Activated CD8-positive, alpha-beta memory T cell treated with anti-CD3 and anti-CD28 coated beads, Interleukin-2, amount 50 U/mL, for 1 hour (primary cell): ENCODE data around the gene BSG.

Experiments used
- DNase-seq: peaks from one replicate; pipeline ENCODE4 v3.0.0-alpha.2; 2020; ENCODE audit errors: extremely low read depth

Gene BSG

DNA sequence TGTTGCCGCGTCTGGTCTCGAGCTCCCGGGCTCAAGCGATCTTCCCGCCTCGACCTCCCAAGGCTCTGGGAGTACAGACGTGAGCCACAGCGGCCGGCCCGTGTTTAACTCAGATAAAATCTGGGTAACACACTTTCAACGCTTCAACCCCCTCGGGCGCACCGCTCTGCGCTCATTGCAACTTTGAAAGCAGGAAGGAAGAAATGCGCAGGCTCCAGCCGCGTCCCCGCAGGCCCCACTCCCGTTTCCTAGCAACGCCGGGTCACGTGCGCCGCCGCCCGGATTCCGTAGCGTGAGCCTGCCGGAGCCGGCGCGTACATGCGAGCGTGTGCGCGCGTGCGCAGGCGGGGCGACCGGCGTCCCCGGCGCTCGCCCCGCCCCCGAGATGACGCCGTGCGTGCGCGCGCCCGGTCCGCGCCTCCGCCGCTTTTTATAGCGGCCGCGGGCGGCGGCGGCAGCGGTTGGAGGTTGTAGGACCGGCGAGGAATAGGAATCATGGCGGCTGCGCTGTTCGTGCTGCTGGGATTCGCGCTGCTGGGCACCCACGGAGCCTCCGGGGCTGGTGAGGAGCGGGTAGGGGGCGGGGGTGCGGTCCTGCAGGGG is at the start of gene BSG:
BSG (plus strand) TSS at position 457 of the 603 bp plus-strand sequence; CDS start at position 496, 39 bp downstream.
- DNase-seq: peak; percentile 91

- DNase-seq: no peak
These were observed 49.7 kb upstream of the BSG start for GRCh38 chr19:522726-523125.

DNA sequence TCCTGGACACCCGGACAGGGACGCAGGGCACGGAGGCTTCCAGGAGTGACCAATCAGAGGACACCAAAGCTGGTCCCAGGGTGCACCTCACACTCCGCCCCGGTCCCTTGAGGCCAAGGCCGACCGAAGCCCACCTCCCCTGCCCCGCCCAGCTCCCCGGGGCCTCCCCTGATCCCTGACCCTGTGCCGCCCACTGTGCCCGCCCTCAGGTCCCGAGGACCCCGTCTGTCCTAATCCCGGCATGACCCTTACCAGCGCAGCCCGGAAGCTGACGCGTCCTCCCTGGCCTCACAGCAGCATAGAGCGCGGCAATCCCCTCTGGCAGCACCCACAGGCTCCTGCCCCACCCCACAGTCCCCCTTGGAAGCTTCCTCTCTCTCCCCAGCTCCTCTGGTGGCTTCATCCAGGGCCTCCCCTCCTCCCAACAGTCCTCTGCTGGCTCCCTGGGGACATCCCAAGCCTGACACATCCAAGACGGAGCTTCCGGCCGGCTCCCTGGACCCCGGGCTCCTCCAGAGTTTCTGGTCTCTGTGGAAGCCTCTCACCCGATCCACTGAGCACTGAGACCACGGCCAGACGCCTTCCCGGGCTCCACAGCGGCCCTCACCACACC is 48.2 kb upstream of the BSG start:
- no peak for DNase-seq

DNA sequence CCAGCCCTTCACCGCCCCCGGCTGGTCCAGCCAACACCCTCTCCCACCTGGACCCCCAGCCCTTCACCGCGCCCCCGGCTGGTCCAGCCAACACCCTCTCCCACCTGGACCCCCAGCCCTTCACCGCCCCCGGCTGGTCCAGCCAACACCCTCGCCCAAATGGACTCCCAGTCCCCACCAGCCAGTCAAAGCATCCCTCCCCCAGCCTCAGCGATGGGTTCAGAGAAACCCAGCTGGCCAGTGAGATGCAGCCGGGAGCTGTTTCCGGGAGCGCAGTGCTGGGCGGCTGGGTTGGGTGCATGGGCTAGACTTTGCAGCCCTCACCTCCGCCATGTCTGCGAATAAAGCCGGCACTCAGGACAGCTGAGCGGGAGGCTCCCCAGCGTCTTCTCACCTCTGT is 47.4 kb upstream of the BSG start:
- no peak for DNase-seq

DNA sequence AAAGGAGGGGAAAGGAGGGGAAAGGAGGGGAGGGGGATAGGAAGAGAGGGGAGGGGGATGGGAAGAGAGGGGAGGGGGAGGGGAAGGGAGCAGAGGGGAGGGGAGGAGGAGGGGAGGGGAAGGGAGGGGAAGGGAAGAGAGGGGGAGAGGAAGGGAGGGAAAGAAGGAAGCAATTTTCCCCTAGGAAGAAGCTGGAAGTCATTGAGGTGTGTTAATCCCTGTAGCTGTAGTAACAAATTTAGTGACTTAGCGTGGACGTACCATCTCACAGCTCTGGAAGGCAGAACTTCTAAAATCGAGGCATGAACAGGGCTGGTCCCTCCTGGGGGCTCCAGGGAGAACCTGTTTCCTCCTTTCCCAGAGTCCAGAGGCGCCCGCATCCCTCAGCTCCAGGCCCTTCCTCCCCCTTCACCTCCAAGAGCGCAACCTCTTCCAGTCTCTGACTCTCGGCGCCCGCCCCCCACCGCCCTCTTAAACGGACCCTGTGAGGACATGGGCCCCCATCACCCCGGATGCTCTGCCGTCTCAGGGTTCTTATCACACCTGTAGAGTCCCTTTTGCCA is 46.5 kb upstream of the BSG start:
- no peak for DNase-seq

- no peak for DNase-seq
These were observed 42.0 kb upstream of the BSG start for GRCh38 chr19:530134-531008.

DNA sequence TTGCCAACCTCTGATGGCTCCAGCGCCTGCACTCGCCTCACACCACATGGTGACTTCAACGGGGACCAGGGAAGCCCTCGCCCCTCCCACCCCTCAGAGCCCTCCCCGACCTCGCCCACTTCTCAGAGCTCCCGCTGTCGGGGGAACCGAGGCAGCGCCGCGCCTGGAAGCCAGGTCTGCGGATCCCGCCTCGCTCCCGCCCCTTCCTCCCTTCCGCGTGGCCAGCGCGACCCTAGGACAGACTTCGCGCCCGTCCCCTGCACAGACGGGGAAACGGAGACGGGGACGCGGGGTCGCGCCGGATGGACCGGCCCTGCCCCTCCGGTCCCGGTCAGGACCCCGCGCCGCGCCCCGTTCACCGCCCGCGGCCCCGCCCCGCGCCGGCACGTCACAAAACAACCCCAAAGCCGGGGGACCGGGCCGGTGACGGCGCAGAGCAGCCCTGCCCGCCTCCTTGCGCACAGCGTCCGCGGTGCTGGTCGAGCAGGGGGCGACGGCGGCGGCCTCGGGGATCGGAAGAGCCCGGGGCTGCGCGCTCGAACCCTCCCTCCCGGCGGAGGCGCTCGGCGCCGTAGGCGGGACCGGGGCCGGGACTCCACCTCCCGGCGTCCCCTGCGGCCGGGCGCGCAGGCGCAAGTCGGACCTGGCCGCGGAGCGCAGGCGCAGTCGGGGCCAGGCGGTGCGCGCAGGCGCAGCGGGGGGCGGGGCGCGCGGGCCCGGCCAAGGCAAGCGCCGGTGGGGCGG is 41.2 kb upstream of the BSG start:
- no peak for DNase-seq

DNA sequence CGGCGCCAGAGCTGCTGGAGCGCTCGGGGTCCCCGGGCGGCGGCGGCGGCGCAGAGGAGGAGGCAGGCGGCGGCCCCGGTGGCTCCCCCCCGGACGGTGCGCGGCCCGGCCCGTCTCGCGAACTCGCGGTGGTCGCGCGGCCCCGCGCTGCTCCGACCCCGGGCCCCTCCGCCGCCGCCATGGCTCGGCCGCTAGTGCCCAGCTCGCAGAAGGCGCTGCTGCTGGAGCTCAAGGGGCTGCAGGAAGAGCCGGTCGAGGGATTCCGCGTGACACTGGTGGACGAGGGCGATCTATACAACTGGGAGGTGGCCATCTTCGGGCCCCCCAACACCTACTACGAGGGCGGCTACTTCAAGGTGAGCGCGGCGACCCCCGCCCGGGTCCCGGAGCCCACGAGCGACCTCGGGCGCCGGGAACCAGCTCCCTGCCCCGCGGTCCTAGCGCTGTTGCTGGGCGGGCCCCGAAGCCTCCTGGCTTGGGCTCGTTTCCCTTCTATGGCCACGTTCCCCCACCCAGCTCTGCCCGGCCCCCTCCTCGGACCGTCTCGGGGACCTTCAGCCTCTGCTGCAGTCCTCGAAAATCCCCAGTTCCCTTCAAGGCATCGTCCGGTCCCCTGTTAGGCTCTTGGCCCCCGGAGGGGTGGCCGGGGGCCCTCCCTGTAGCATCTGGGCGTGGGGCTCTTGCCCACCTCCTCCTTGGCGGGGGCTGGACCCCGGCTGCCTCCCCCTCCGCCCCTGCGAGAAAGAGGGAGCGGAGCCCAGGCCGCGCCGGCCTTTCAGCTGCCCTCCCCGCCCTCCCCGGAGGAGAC is 40.4 kb upstream of the BSG start, which contains the start of gene CDC34:
CDC34 (plus strand) TSS at position 8 of the 808 bp plus-strand sequence; CDS start at position 180, 172 bp downstream.
- DNase-seq: no peak

- no peak for DNase-seq
These were observed 39.6 kb upstream of the BSG start for GRCh38 chr19:532561-533363.

DNA sequence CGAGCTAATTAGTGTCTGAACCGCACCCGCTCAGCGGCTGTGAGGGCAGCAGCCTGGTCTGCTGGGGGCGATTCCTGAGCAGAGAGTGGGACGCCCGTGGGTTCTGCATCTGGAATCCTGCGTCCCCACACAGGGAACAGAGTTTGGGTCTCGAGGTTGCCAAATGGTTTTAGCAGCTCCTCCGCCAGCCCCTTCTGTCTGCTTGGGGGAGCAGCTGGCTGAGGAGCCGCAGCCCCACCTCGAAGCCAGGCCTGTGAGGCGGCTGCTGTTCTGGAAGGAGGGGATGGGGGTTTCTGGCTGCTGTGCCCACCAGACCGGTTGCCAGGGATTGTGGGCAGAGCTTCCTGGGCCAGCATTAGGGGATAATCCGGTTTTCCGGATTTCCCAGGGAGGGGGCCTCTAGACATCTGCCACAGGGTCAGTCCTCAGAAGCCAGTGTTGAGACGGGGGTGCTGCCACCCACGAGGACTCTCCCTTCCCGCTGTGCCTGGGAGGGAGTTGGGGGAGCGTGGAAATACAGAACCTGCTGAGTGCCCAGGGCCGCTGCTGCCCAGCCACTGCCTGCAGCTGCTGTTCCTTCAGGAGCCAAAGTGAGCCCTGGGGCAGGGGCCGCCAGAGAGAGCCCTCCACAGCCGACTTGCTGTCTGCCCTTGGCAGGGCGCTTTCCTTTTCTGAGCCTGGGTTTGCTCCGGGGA is 38.9 kb upstream of the BSG start:
- DNase-seq: no peak

DNA sequence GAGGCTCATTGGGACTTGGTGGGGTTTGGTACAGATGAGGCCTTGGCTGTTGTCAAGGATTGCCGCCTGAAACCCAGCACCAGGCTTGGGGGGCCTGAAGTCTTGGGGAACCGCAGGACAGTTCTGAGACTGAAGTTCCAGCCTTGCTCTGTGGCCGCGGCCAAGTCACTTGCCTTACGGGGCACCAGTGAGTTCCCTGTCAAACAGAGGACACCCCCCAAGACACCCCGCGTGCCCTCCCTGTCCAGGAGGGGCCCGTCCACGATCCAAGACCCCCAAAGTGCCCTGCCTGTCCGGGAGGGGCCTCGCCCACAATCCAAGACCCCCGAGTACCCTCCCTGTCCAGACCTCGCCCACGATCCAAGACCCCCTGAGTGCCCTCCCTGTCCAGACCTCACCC is 38.3 kb upstream of the BSG start:
- DNase-seq: no peak

DNA sequence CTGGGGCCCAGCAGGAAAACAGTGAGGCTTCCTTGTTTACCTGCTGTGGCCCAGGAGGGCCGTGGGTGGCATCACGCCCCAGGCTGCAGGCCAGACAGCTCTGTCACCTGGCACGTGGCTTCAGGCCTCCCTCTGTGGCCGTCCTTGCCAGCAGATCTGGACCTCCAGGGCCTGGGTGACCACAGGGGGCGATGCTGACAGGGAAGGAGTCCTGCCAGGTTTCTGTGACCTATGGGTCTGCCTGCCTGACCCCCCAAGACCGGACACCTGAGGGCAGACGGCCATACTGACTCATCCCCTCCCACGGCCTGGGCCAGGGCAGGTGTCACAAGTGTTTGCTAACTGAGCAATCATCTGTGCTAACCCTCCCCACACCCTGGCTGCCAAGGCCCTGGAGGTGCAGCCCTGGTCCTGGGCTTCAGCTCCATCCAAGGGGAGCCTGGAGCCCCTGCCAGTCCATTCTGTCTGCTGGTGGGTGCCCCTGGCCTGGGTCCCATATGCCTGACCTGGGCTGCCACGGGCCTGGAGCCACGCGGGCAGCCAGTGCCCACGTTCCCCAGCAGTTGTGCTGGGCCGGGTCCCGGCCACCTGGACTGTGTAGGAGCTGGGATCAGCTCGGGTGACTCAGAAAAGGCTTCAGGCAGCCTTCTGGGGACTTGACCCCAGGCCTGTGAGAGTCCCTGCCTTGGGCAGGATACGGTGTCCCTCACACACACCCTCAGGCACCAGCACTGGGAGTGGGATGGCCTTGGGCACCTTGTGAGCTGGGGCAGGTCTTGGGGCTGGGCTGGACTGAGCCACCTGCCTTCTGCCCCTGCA is 37.2 kb upstream of the BSG start:
- no peak for DNase-seq

GRCh38 chr19:536031-536880 is 36.1 kb upstream of the BSG start:
- no peak for DNase-seq

DNA sequence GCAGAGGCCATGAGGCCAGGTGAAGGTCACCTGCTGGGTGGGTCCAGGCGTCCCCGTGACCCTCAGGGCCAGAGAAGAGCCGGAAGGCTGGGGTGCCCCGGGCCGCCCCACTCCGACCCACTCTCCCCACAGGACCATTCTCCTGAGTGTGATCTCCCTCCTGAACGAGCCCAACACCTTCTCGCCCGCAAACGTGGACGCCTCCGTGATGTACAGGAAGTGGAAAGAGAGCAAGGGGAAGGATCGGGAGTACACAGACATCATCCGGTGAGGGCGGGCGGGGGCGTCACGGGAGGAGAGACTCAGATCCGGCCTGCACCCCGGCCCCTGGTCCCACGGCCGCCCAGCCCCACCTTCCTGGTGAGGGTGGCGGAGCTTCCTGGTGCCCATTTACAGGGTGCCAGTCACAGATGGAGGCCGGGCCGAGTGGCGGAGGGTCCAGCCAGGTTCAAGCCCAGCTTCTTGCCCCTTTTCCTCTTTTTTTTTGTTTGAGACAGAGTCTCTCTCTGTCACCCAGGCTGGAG is 35.5 kb upstream of the BSG start:
- DNase-seq: no peak

DNA sequence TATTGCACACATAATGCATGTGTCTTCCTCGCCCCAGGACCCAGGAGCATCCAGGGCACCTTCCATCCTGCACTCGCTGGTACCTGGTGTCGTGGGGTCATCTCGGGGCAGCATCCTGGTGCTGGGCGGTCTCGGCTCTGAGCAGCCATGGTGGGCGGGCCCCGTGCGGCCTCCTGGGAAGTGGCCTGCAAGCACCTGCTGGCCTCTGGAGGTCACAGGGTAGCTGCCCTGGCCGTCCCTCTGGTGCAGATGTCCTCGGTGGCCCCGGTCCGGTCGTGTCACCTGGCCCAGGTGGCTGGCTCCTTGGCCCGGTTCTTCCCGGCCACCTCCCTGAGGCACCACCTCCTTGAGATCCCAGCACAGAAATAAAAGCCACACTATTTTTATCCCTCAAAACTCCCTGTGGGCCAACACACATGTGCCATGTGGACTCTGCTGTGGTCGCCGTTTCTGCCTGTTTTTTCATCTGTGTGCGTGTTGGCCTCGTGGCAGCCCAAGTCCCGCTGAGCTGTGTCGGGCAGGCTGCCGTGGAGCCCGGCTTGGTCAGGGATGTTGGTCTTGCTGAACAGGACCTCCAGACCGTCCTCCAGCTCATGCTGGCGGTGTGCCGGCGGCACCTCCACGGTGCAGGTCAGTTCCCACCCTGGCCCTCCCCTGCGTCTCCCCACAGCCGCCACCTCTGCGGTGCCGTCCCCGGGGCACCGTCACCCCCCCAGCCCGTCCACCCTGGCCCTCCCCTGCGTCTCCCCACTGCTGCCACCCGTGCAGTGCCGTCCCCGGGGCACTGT is 33.6 kb upstream of the BSG start:
- DNase-seq: no peak

- DNase-seq: no peak
These were observed 32.9 kb upstream of the BSG start for GRCh38 chr19:539429-540030.
